Measurements from ENCODE around the gene USP46.

DNA sequence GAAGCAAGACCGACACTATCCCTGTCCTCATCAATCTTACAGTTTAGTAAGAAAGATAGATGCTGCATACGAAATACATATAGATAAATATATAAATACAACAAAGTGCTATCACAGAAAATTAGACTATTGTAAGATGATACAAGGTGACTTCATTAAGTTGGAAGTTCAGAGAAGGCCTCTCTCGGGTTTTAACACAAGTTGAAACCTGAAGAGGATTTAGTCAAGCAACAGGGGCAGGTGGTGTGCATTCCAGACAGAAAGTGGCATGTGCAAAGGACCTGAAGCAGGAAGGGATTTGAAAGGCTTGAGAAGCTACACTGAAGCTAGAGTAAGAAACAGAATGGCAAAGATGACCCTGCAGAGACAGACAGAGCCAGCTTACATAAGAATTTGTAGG is 36.5 kb downstream of the USP46 start:
- TF ChIP-seq ESRRA (CRISPR knock-in tag; IDR thresholded peaks at IDR 0.05; ENCODE audit: borderline replicate concordance) (no peak), CBFB (CRISPR knock-in tag; IDR thresholded peaks at IDR 0.05; ENCODE audit: low read depth) (no peak), ATF3 (CRISPR knock-in tag; conservative IDR thresholded peaks at IDR 0.05) (no peak), FOXP4 (CRISPR knock-in tag; IDR thresholded peaks at IDR 0.05) (no peak), HMGA2 (CRISPR knock-in tag; IDR thresholded peaks at IDR 0.05) (no peak)
- TF ChIP-seq, protein P1, sequence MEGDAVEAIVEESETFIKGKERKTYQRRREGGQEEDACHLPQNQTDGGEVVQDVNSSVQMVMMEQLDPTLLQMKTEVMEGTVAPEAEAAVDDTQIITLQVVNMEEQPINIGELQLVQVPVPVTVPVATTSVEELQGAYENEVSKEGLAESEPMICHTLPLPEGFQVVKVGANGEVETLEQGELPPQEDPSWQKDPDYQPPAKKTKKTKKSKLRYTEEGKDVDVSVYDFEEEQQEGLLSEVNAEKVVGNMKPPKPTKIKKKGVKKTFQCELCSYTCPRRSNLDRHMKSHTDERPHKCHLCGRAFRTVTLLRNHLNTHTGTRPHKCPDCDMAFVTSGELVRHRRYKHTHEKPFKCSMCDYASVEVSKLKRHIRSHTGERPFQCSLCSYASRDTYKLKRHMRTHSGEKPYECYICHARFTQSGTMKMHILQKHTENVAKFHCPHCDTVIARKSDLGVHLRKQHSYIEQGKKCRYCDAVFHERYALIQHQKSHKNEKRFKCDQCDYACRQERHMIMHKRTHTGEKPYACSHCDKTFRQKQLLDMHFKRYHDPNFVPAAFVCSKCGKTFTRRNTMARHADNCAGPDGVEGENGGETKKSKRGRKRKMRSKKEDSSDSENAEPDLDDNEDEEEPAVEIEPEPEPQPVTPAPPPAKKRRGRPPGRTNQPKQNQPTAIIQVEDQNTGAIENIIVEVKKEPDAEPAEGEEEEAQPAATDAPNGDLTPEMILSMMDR (IDR thresholded peaks at IDR 0.05) = no peak
- TF ChIP-seq, protein P2, sequence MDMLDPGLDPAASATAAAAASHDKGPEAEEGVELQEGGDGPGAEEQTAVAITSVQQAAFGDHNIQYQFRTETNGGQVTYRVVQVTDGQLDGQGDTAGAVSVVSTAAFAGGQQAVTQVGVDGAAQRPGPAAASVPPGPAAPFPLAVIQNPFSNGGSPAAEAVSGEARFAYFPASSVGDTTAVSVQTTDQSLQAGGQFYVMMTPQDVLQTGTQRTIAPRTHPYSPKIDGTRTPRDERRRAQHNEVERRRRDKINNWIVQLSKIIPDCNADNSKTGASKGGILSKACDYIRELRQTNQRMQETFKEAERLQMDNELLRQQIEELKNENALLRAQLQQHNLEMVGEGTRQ (CRISPR knock-in tag; IDR thresholded peaks at IDR 0.05) = no peak
